Astrocyte (in vitro differentiated cells and primary cell): ENCODE results near the gene ZNF837.

Source experiments
- EZH2 ChIP-seq: IDR thresholded peaks from 2 replicates; pipeline ENCODE4 v1.6.1; 2012; ENCODE audit warnings: mild to moderate bottlenecking, low read length, inconsistent platforms; ENCODE audit not compliant: insufficient read depth
- TF ChIP-seq, protein P1 (sequence below): IDR thresholded peaks from 2 replicates; pipeline ENCODE4 v1.5.1; 2011; ENCODE audit warnings: low read depth, mild to moderate bottlenecking, inconsistent platforms, low read length, moderate library complexity; ENCODE audit not compliant: insufficient read depth

DNA sequence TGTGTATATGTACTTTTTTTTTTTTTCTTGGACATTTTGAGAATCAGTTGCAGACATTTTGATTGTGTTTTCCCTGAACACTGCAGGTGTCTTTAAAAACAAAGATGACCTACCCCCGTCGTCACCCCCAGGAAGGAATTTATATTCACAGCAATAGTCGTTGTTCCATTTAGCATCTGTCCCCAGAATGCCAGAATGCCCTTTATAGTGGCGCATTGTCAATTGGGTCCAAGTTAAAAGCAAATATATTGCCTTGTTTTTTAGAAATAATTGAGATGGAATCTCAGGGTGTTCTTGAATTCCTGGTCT is 12.8 kb upstream of the ZNF837 start:
- TF ChIP-seq, protein P1, sequence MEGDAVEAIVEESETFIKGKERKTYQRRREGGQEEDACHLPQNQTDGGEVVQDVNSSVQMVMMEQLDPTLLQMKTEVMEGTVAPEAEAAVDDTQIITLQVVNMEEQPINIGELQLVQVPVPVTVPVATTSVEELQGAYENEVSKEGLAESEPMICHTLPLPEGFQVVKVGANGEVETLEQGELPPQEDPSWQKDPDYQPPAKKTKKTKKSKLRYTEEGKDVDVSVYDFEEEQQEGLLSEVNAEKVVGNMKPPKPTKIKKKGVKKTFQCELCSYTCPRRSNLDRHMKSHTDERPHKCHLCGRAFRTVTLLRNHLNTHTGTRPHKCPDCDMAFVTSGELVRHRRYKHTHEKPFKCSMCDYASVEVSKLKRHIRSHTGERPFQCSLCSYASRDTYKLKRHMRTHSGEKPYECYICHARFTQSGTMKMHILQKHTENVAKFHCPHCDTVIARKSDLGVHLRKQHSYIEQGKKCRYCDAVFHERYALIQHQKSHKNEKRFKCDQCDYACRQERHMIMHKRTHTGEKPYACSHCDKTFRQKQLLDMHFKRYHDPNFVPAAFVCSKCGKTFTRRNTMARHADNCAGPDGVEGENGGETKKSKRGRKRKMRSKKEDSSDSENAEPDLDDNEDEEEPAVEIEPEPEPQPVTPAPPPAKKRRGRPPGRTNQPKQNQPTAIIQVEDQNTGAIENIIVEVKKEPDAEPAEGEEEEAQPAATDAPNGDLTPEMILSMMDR: no peak
- TF ChIP-seq EZH2: no peak
